ENCODE measurements around the gene MSLN.

GRCh38 chr16:794853-795466, 34.4 kb downstream of the MSLN start:
- no peak for TF ChIP-seq CTCF (conservative IDR thresholded peaks at IDR 0.05; ENCODE audit: low read depth, low read length)
- no peak for TF ChIP-seq EZH2 (IDR thresholded peaks at IDR 0.05; ENCODE audit: borderline replicate concordance, low read depth, low read length, poor library complexity, severe bottlenecking)

All from A673 (cell line).